Cerebellar cortex (tissue), 1 donor: ENCODE data around the gene RFC2.
A peak's percentile ranks its signal among the peaks of the same experiment; 100 is the strongest.

Experiments used
- DNase-seq: peaks from one replicate; pipeline ENCODE4 v3.0.0-alpha.2; 2015; ENCODE audit warnings: low spot score

The RFC2 gene

DNA sequence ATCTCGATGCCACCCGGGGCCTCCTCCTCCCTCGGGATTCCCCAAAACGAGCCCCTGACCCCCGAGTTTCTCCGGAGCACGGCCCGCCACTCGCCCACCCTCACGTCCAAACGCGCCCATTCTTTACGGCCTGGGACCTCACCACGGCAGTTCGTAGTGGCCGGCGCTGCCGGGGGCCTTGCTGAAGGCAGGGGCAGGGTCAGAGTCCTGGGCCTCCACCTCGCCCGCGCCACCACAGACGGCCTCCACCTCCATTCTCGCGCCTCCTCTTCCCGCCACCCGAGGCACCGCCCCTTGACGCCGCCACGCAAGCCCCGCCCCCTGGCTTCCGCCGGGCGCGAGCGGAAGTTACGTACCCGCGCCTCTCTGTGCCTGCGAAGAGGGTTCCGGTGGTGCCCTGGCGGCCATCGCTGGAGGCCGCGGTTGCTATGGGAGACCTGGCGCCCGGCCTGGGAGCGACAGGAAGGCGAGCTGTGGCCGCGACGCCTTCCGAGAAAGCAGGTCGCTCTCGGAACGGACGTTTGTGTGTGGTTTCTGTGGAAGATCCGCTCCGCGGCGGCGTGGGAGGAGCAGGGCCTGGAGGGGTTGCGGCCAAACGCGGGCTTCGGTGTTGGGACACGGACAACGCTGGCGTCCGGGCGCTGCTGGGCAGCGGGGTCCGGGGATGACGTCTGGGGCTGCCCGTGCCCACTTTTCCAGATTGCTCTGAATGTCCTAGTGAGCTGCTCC lies at the start of gene RFC2:
RFC2 (minus strand) TSS at position 271 of the 729 bp plus-strand sequence; CDS start at position 255, 16 bp downstream.
- peak; percentile 96 for DNase-seq

DNA sequence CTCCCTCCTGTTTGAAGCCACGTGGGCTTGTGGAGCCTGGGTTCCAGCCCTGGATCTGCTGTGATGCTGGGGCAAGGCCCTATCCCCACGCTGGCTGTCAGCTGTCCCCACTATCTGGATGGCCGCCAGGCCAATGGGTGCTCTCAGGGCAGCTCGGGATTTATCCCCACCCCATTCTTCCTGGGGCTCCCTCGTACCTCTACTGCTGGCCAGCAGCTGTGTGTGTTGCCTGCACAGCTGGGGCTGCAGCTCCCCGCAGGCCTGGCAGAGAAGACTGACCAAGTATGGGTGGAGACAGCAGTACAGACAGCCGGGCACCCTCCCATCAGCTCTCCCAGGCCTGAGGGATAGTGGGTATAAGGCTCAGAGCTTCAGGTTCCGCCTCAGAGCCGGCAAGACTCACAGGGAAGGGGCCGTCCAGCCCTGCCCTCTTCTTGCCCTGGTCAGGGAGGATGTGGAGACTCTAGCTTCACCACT lies 48.6 kb upstream of the RFC2 start:
- no peak for DNase-seq

- DNase-seq: no peak
Observed at GRCh38 chr7:74300926-74301325, 46.7 kb upstream of the RFC2 start.

GRCh38 chr7:74299401-74299800 lies 45.2 kb upstream of the RFC2 start:
- no peak for DNase-seq

- no peak for DNase-seq
Observed at GRCh38 chr7:74297516-74298233, 43.5 kb upstream of the RFC2 start.

DNA sequence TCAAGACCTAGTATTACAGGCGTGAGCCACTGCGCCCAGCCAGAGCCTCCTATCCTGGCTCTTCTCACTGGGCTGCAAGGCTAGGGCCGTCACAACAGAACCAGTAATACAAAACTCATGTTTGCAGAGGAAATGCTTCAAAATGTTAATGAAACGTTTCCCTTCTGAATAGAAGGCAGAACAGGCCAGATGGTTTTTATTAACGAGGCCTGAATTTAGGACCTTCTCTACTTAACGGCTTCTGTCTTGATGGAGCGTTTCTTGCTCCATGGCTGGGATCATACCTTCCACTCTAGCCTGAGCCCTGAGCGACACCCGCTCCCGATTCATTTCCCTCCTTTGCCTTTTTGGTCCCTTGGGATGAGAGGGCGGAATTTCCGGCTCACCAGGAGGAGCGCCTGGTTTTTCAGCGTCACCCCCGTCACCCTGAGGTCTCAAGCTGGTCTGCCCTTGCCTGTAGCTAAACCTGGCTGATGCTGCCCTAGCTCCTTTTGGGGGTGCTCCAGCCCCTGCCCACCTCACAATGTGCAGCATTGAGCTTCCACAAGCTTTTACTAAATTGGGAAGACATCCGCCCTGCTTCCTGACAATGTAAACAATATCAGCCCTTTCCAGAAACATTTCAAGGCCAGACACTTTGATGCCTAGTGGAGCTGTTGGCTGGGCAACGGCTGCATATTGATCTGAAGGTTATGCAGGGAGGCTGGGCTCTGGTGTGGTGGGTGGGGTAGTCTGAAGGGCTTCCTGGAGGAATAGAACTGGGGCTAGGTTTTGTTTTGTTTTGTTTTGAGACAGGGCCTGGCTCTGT lies 40.2 kb upstream of the RFC2 start:
- DNase-seq: no peak

DNA sequence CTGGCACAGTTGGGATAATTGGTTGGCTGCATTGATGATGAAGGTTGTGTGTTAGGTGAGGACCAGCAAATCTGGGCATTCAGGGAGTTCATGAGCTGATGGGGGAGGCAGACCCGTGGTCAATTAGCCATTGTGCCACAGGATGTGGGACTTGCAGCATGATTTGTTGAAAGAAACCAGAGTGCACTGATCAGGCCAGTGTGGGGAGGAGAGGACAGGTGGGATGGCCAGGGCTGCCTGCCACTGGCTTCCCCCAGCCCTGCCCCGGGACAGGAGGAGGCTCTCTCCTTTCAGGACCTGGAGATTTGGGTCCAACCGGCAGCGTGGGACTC lies 39.3 kb upstream of the RFC2 start:
- no peak for DNase-seq

DNA sequence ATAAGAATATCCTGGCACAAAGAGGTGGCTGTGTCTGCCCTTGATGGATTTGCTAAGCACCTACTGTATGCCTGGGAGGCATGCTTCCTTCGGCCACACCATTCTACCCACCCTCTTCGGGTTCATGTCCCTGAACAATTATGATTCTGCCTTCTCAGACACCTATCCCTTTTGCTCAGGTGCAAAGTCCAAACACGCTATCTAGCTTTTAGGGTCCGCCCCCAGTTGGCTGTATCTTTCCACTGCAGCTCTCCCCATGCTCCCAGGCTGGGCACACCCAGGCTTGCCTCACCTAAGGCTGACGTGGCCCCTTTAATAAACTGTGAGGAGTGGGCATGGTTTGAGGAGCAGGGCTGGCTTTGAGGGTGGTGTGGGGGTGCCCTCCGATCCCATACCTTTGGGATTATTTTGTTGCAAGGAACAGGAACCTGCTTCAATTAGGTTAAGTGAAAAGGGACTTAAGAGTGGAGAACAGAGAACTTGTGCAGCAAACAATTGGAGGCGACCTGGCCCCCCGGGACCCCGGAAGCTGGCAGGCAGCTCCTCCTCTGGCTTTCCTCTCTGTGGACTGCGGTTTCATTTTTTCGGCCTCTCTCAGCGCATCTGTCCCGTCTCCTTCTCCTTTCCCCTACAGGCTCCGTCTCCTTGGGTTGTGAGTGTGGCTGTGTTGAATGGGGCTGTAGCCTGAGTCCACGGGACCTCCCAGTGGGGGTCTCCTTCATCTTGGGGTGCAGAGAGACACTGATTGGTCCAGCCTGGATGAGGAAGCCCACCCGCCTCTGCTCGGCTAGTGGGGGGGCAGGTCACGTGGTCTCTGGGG lies 38.8 kb upstream of the RFC2 start:
- DNase-seq: no peak

- DNase-seq: no peak
Observed at GRCh38 chr7:74291535-74291934, 37.3 kb upstream of the RFC2 start.

GRCh38 chr7:74290981-74291441 lies 36.8 kb upstream of the RFC2 start:
- no peak for DNase-seq

GRCh38 chr7:74290553-74290950 lies 36.4 kb upstream of the RFC2 start:
- DNase-seq: no peak

GRCh38 chr7:74289659-74290552 lies 35.7 kb upstream of the RFC2 start:
- DNase-seq: no peak

GRCh38 chr7:74289018-74289658 lies 34.9 kb upstream of the RFC2 start, which contains the start of gene CLIP2:
Gene CLIP2 (plus strand): TSS chr7:74289407. CDS start chr7:74317547, 28,140 bp downstream.
- DNase-seq: peak; percentile 80

DNA sequence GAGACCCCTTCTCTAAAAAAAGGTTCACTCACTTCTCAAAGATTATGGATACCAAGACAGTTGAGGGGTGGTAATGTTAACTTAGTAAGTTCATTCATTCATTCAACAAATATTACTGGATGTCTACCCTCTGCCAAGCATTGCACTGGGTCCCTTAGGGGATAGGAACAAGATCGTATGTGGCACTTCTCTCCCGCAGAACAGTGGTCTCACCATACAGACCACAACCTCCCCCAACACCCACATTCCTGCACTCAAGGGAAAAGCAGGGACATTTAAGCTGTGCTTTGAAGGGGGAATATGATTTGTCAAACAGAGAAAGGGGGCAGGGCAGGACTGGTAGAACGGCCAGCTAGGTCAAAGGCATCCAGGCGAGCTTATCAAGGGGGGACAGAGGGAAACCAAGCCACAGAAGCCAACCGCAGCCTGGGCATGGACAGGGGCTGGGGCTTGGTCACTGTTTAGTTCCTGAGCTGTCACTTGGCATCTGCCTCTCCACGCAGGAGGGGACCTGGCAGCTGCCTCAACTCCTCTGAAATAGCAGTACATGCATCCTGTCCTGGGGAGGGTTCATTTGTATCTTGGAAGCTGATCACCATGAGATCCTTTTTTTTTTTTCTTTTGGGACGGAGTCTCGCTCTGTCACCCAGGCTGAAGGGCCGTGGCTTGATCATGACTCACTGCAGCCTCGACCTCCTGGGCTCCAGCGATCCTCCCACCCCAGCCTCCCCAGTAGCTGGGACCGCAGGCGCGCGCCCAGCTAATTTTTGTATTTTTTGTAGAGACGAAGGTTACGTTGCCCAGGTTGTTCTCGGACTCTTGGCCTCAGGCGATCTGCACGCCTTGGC lies 34.1 kb upstream of the RFC2 start:
- DNase-seq: peak; percentile 61

- DNase-seq: no peak
Observed at GRCh38 chr7:74287303-74288033, 33.3 kb upstream of the RFC2 start.

GRCh38 chr7:74286131-74286530 lies 31.9 kb upstream of the RFC2 start:
- no peak for DNase-seq

- DNase-seq: no peak
Observed at GRCh38 chr7:74284781-74285259, 30.6 kb upstream of the RFC2 start.

GRCh38 chr7:74283858-74284447 lies 29.8 kb upstream of the RFC2 start:
- DNase-seq: no peak
